Glutamatergic neuron (in vitro differentiated cells): ENCODE results near the gene SYT2. TPM values are rescaled to one million over a fixed set of nuclear protein-coding genes. Genes with fewer than 3 reads are reported as not detected.
"Not testable (repeated sequence)": the region's sequence is repeated elsewhere in the genome, so short reads cannot be mapped to it uniquely, and the experiment has no call there.

Source experiments
- DNase-seq: peaks from one replicate; pipeline ENCODE4 v3.0.0; 2022
- H3K27ac Mint-ChIP-seq: one replicate; pipeline ENCODE4 v1.8.0; 2020; ENCODE audit warnings: mild to moderate bottlenecking, mixed read lengths, inconsistent platforms; ENCODE audit not compliant: unreplicated experiment
- H3K27me3 Mint-ChIP-seq: one replicate; pipeline ENCODE4 v1.8.0; 2020; ENCODE audit warnings: mild to moderate bottlenecking, moderate library complexity, mixed read lengths, inconsistent platforms; ENCODE audit not compliant: unreplicated experiment
- H3K36me3 Mint-ChIP-seq: one replicate; pipeline ENCODE4 v1.8.0; 2020; ENCODE audit warnings: mild to moderate bottlenecking, mixed read lengths, inconsistent platforms; ENCODE audit not compliant: unreplicated experiment
- H3K4me1 Mint-ChIP-seq: one replicate; pipeline ENCODE4 v1.8.0; 2020; ENCODE audit warnings: mild to moderate bottlenecking, low read depth, mixed read lengths, inconsistent platforms; ENCODE audit not compliant: unreplicated experiment
- H3K4me3 Mint-ChIP-seq: one replicate; pipeline ENCODE4 v1.8.0; 2020; ENCODE audit warnings: mild to moderate bottlenecking, mixed read lengths, inconsistent platforms; ENCODE audit not compliant: unreplicated experiment
- H3K9me3 Mint-ChIP-seq: one replicate; pipeline ENCODE4 v1.8.0; 2020; ENCODE audit warnings: mild to moderate bottlenecking, moderate library complexity, mixed read lengths, inconsistent platforms; ENCODE audit not compliant: unreplicated experiment
- total RNA-seq: library from RNA; stranded (reverse); fragmentation: NEBNext Ultra II Directional; extraction: Animal tissue kit (Norgen Biotek cat#: 25700); gene quantifications from one replicate; pipeline ENCODE4 v1.2.1, GENCODE V29; 2021; ENCODE audit not compliant: unreplicated experiment
- TF ChIP-seq, protein P1 (sequence below): fragments of 200-600 bp; sonication (generic); IDR thresholded peaks from one replicate; pipeline ENCODE4 v1.5.0; 2021; ENCODE audit not compliant: partially characterized antibody, unreplicated experiment

The SYT2 gene
- total RNA-seq, 1 donor from 2014 or later = 2.6 TPM

DNA sequence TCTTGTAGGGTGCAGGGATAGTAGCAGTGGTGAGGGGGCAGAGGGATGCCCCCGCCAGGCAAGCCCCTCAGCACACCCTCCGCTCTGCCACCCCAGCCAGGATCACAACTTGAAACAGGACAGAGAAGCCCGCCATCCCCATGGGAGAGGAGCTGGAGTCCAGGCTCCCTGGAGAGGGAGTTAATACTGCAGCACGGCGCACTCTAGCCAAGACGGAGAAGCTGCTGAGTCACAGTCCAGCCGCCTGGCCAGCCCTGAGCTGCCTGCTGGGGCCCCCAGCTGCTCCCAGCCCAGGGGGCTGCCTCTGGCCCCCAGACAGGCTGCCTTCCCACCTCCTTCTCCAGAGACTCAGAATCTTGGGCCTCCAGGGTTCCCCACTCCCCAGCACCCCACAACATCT, 87.2 kb downstream of the SYT2 start:
- TF ChIP-seq, protein P1, sequence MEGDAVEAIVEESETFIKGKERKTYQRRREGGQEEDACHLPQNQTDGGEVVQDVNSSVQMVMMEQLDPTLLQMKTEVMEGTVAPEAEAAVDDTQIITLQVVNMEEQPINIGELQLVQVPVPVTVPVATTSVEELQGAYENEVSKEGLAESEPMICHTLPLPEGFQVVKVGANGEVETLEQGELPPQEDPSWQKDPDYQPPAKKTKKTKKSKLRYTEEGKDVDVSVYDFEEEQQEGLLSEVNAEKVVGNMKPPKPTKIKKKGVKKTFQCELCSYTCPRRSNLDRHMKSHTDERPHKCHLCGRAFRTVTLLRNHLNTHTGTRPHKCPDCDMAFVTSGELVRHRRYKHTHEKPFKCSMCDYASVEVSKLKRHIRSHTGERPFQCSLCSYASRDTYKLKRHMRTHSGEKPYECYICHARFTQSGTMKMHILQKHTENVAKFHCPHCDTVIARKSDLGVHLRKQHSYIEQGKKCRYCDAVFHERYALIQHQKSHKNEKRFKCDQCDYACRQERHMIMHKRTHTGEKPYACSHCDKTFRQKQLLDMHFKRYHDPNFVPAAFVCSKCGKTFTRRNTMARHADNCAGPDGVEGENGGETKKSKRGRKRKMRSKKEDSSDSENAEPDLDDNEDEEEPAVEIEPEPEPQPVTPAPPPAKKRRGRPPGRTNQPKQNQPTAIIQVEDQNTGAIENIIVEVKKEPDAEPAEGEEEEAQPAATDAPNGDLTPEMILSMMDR = no peak
- Mint-ChIP-seq H3K27me3 (peaks cover 10% of the 10 kb centered on the region), H3K36me3 (no peaks in the 10 kb centered on the region), H3K27ac (peak overlapping the region; percentile 22), H3K4me3 (no peak overlapping the region), H3K9me3 (peaks cover 6% of the 10 kb centered on the region), H3K4me1 (peaks cover 17% of the 10 kb centered on the region)
- DNase-seq = peak; percentile 58

GRCh38 chr1:202622388-202622787, 87.9 kb downstream of the SYT2 start:
- Mint-ChIP-seq H3K36me3 (no peaks in the 10 kb centered on the region), H3K4me1 (peaks cover 13% of the 10 kb centered on the region), H3K4me3 (peak overlapping the region; percentile 18), H3K9me3 (peaks cover 6% of the 10 kb centered on the region), H3K27ac (no peak overlapping the region), H3K27me3 (peaks cover 7% of the 10 kb centered on the region)
- TF ChIP-seq, protein P1 = no peak
- DNase-seq = no peak

DNA sequence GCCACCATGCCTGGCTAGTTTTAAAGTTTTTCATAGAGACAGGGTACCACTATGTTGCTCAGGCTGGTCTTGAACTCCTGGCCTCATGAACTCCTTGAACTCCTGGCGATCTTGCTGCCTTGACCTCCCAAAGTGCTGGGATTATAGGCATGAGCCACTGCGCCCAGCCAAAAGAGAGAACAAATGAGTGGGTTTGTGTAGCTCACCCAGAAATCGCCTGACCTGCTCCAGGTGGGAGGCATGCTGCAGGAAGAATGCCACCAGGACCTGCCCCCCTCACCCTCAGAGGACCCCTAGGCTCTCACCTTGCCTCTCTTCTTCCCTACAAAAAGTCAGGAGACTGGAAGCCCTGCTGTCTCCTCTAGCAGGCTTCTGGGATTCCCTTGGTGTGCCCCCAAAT, 88.8 kb downstream of the SYT2 start:
- H3K9me3 Mint-ChIP-seq = peaks cover 6% of the 10 kb centered on the region
- H3K4me1 Mint-ChIP-seq = peaks cover 5% of the 10 kb centered on the region
- H3K27me3 Mint-ChIP-seq = peaks cover 7% of the 10 kb centered on the region
- DNase-seq = no peak
- H3K27ac Mint-ChIP-seq = no peak overlapping the region
- TF ChIP-seq, protein P1 = no peak
- no peaks in the 10 kb centered on the region for H3K36me3 Mint-ChIP-seq
- no peak overlapping the region for H3K4me3 Mint-ChIP-seq

- not testable (repeated sequence) for DNase-seq, H3K36me3 Mint-ChIP-seq, H3K4me3 Mint-ChIP-seq, H3K27me3 Mint-ChIP-seq, H3K27ac Mint-ChIP-seq, H3K9me3 Mint-ChIP-seq, H3K4me1 Mint-ChIP-seq
Observed at GRCh38 chr1:202620036-202620435, 90.2 kb downstream of the SYT2 start.

GRCh38 chr1:202619505-202619904, 90.7 kb downstream of the SYT2 start:
- H3K36me3 Mint-ChIP-seq = no peaks in the 10 kb centered on the region
- no peak overlapping the region for H3K4me3 Mint-ChIP-seq
- H3K27me3 Mint-ChIP-seq = peaks cover 7% of the 10 kb centered on the region
- H3K4me1 Mint-ChIP-seq = peaks cover 3% of the 10 kb centered on the region
- H3K9me3 Mint-ChIP-seq = peaks cover 8% of the 10 kb centered on the region
- no peak overlapping the region for H3K27ac Mint-ChIP-seq
- no peak for DNase-seq
- TF ChIP-seq, protein P1 = no peak

GRCh38 chr1:202619012-202619411, 91.2 kb downstream of the SYT2 start:
- H3K27ac Mint-ChIP-seq, DNase-seq, H3K27me3 Mint-ChIP-seq, H3K36me3 Mint-ChIP-seq, H3K4me3 Mint-ChIP-seq, H3K4me1 Mint-ChIP-seq, H3K9me3 Mint-ChIP-seq: not testable (repeated sequence)
